ENCODE data around the gene LCN9. TPM values are rescaled to one million over a fixed set of nuclear protein-coding genes. Genes with fewer than 3 reads are reported as not detected.

The LCN9 gene
- total RNA-seq, 1 experiment from 2014 or later = 0.52 TPM

- H2BK12ac ChIP-seq (ENCODE audit: insufficient read length, low read depth, low read length) = no peak overlapping the region
- no peak overlapping the region for H2BK15ac ChIP-seq (ENCODE audit: low read depth, low read length)
- H2AK5ac ChIP-seq (ENCODE audit: insufficient read length, low read length) = no peak overlapping the region
- H3K79me2 ChIP-seq (ENCODE audit: insufficient read depth, low read length) = no peaks in the 10 kb centered on the region
- no peak overlapping the region for H3K56ac ChIP-seq (ENCODE audit: insufficient read length, low read depth, low read length)
- H2BK20ac ChIP-seq (ENCODE audit: low read depth, low read length, poor library complexity, severe bottlenecking) = no peak overlapping the region
- no peak for DNase-seq
- no peak overlapping the region for H4K91ac ChIP-seq (ENCODE audit: insufficient read length, low read depth, low read length)
- H2BK120ac ChIP-seq (ENCODE audit: low read depth, low read length, poor library complexity, severe bottlenecking) = no peak overlapping the region
- H3K27ac Mint-ChIP-seq = no peak overlapping the region
- H4K20me1 ChIP-seq (ENCODE audit: control insufficient read depth, insufficient read depth, insufficient read length) = no peaks in the 10 kb centered on the region
- no peak overlapping the region for H2BK5ac ChIP-seq (ENCODE audit: insufficient read length, low read length)
- H3K18ac ChIP-seq (ENCODE audit: insufficient read length, low read depth, low read length) = no peak overlapping the region
- no peak overlapping the region for H2AFZ ChIP-seq (ENCODE audit: low read length)
- no peak overlapping the region for H3K9ac ChIP-seq (ENCODE audit: extremely low read depth, insufficient read length, low read length)
- no peak overlapping the region for H4K8ac ChIP-seq (replicated peaks; ENCODE audit: insufficient read length, low read depth, low read length)
- H3K14ac ChIP-seq (ENCODE audit: insufficient read depth, low read length) = no peak overlapping the region
- H3K27me3 ChIP-seq (ENCODE audit: insufficient read depth, low read length) = no peaks in the 10 kb centered on the region
- no peaks in the 10 kb centered on the region for H3K9me3 Mint-ChIP-seq
- no peaks in the 10 kb centered on the region for H3K9me3 ChIP-seq (ENCODE audit: control insufficient read depth, low read depth, low read length)
- no CpG with 5 or more reads among the region's 10 CpGs for WGBS (ENCODE audit: extremely low coverage, insufficient read length, low lambda C conversion rate)
- H3K23ac ChIP-seq (ENCODE audit: insufficient read length, low read depth, low read length) = no peak overlapping the region
- TF ChIP-seq CTCF (conservative IDR thresholded peaks at IDR 0.05) = no peak
- no peak overlapping the region for H3K4me3 Mint-ChIP-seq
- no peak overlapping the region for H3T11ph ChIP-seq (ENCODE audit: low read length)
- no peak overlapping the region for H4K5ac ChIP-seq (ENCODE audit: insufficient read length, low read depth, low read length)
- no peaks in the 10 kb centered on the region for H3K79me1 ChIP-seq (ENCODE audit: insufficient read depth, low read depth, low read length, poor library complexity, severe bottlenecking)
- H3K36me3 Mint-ChIP-seq (ENCODE audit: insufficient read depth in 1 of 3, low read depth in 3 of 3) = no peaks in the 10 kb centered on the region
- H3K4ac ChIP-seq (ENCODE audit: low read depth, low read length) = no peak overlapping the region
- no peak overlapping the region for H3K4me2 ChIP-seq (ENCODE audit: insufficient read depth, insufficient read length, low read length)
- no peaks in the 10 kb centered on the region for H3K4me1 ChIP-seq (ENCODE audit: insufficient read depth, low read length)
- no peaks in the 10 kb centered on the region for H3K27me3 Mint-ChIP-seq (ENCODE audit: low read depth)
- H3K23me2 ChIP-seq (ENCODE audit: insufficient read length, low read depth, low read length, poor library complexity, severe bottlenecking) = no peaks in the 10 kb centered on the region
- no peak overlapping the region for H3K27ac ChIP-seq (ENCODE audit: insufficient read length, low read depth, low read length)
- no peaks in the 10 kb centered on the region for H3K4me1 Mint-ChIP-seq
Observed at GRCh38 chr9:135619599-135619886, 43.6 kb upstream of the LCN9 start.
